HepG2 (cell line): ENCODE measurements around the gene ZNF141. TPM values are rescaled to one million over a fixed set of nuclear protein-coding genes. Genes with fewer than 3 reads are reported as not detected.

ENCODE experiments used
- ATAC-seq: fragments of 200-7000 bp; cut with Tn5 transposase; 3 replicates; pipeline ENCODE4 v1.9.1; 2020; ENCODE audit warnings: mild to moderate bottlenecking, moderate library complexity
- BruUV-seq: library from RNA; stranded (reverse); fragments of 400-500 nt; replicated peaks from 2 replicates; lab custom pipeline; 2021; lab: Mats Ljungman, UMichigan
- CTCF ChIA-PET: fragments of 300-600 bp; formaldehyde crosslinking; extraction: SDS; loops from one replicate; lab custom pipeline; 2021; ENCODE audit warnings: low total read pairs, inconsistent platforms, low intra/inter-chr PET ratio; lab: Yijun Ruan, JAX
- POLR2A ChIA-PET: fragments of 350-600 bp; sonication (Branson Sonifier 250); formaldehyde crosslinking; loops from one replicate; lab custom pipeline; 2020; ENCODE audit warnings: antibody characterized with exemption, inconsistent platforms; lab: Yijun Ruan, JAX
- DNase-seq: peaks from one replicate; pipeline ENCODE4 v3.0.0-alpha.2; 2015; ENCODE audit warnings: low spot score
- FAIRE-seq: peaks from 3 replicates; lab custom pipeline; 2011; peaks lifted over from hg19 to GRCh38; lab: Jason Lieb, UNC
- H2AFZ ChIP-seq: one replicate; pipeline ENCODE4 v1.6.1; 2011; ENCODE audit warnings: low read length, inconsistent platforms
- H3K27ac ChIP-seq: fragments of 300-600 bp; 3 replicates; pipeline ENCODE4 v1.8.0; 2011; ENCODE audit warnings: mixed run types, mild to moderate bottlenecking, mixed read lengths, low read length, inconsistent platforms; ENCODE audit not compliant: insufficient read depth; ENCODE audit errors: extremely low read length
- H3K27me3 ChIP-seq, 2 experiments: fragments of 200-600 bp in 1 of 2; 2 replicates in 1 of 2; 3 replicates in 1 of 2; pipeline versions ENCODE4 v1.6.0 to v1.8.0; 2011; ENCODE audit warnings: low read length in 2 of 2, mild to moderate bottlenecking in 2 of 2, moderate library complexity in 2 of 2, inconsistent platforms in 1 of 2; ENCODE audit not compliant: insufficient read depth in 2 of 2, control insufficient read depth in 1 of 2
- H3K36me3 ChIP-seq, 2 experiments: fragments of 200-600 bp in 1 of 2; replicated peaks in 1 of 2; 2 replicates in 1 of 2; 3 replicates in 1 of 2; pipeline versions ENCODE4 v1.5.1 to v1.8.0; 2011; ENCODE audit warnings: low read length in 2 of 2, inconsistent platforms in 1 of 2; ENCODE audit not compliant: insufficient read depth in 2 of 2, control insufficient read depth in 1 of 2
- H3K4me1 ChIP-seq: 2 replicates; pipeline ENCODE4 v1.5.1; 2012; ENCODE audit warnings: low read length, inconsistent platforms; ENCODE audit not compliant: insufficient read depth
- H3K4me2 ChIP-seq: 2 replicates; pipeline ENCODE4 v1.6.0; 2011; ENCODE audit warnings: low read depth, low read length, inconsistent platforms
- H3K4me3 ChIP-seq, 3 experiments: fragments of 200-600 bp in 1 of 3; sonication (generic), shearing (Covaris generic) in 1 of 3; replicated peaks in 1 of 3; 2 replicates each; pipeline ENCODE4 v1.5.1; 2011 to 2016; ENCODE audit warnings: low read length in 3 of 3, inconsistent platforms in 2 of 3, low read depth in 2 of 3, mild to moderate bottlenecking in 2 of 3, control low read depth in 1 of 3, mixed read lengths in 1 of 3; ENCODE audit not compliant: insufficient read depth in 1 of 3
- H3K79me2 ChIP-seq: one replicate; pipeline ENCODE4 v1.6.1; 2011; ENCODE audit warnings: low read length, inconsistent platforms; ENCODE audit not compliant: insufficient read depth
- H3K9ac ChIP-seq: 2 replicates; pipeline ENCODE4 v1.6.0; 2011; ENCODE audit warnings: mild to moderate bottlenecking, low read depth, low read length, inconsistent platforms; ENCODE audit not compliant: insufficient read depth
- H3K9me3 ChIP-seq: 2 replicates; pipeline ENCODE4 v1.5.1; 2012; ENCODE audit warnings: mild to moderate bottlenecking, low read length
- H4K20me1 ChIP-seq: 2 replicates; pipeline ENCODE4 v1.6.0; 2011; ENCODE audit warnings: inconsistent platforms, mild to moderate bottlenecking, low read length, moderate library complexity; ENCODE audit not compliant: insufficient read depth
- CBFB ChIP-seq: sonication (generic); formaldehyde crosslinking; IDR thresholded peaks from 2 replicates; pipeline ENCODE4 v1.4.0; 2020; ENCODE audit warnings: missing genetic modification reagents
- FOXO1 ChIP-seq: sonication (generic); formaldehyde crosslinking; IDR thresholded peaks from 2 replicates; pipeline ENCODE4 v1.4.0; 2020; ENCODE audit warnings: missing genetic modification reagents
- GFI1 ChIP-seq: sonication (generic); formaldehyde crosslinking; IDR thresholded peaks from 2 replicates; pipeline ENCODE4 v1.5.0; 2020; ENCODE audit warnings: missing genetic modification reagents, mild to moderate bottlenecking, borderline replicate concordance
- GMEB1 ChIP-seq: sonication (generic); formaldehyde crosslinking; IDR thresholded peaks from 2 replicates; pipeline ENCODE4 v1.5.1; 2020; ENCODE audit warnings: missing genetic modification reagents, mild to moderate bottlenecking, borderline replicate concordance
- RBM39 ChIP-seq: fragments of 200-400 bp; formaldehyde crosslinking; IDR thresholded peaks from one replicate; pipeline ENCODE4 v1.6.1; 2018; ENCODE audit warnings: antibody characterized with exemption, mild to moderate bottlenecking, low read depth, low read length; ENCODE audit not compliant: poor library complexity, severe bottlenecking
- RNF2 ChIP-seq: fragments of 450-650 bp; conservative IDR thresholded peaks from 2 replicates; pipeline ENCODE4 v1.6.1; 2016; ENCODE audit warnings: low read depth
- SAP130 ChIP-seq: IDR thresholded peaks from 2 replicates; pipeline ENCODE4 v1.6.1; 2016; ENCODE audit warnings: low read depth
- SOX13 ChIP-seq, 3 experiments: fragments of 450-650 bp in 1 of 3; sonication (generic) in 1 of 3; formaldehyde crosslinking in 1 of 3; IDR thresholded peaks in 2 of 3; conservative IDR thresholded peaks in 1 of 3; 2 replicates each; pipeline versions ENCODE4 v1.5.0 to v1.6.1; 2016 to 2020; ENCODE audit warnings: antibody characterized with exemption in 1 of 3, mild to moderate bottlenecking in 1 of 3, missing compliant biosample characterization in 1 of 3, missing genetic modification reagents in 1 of 3, moderate library complexity in 1 of 3
- ZBTB4 ChIP-seq: sonication (generic); formaldehyde crosslinking; IDR thresholded peaks from 2 replicates; pipeline ENCODE4 v1.4.0; 2020; ENCODE audit warnings: missing genetic modification reagents, mild to moderate bottlenecking, borderline replicate concordance
- ZNF234 ChIP-seq: sonication (generic); formaldehyde crosslinking; conservative IDR thresholded peaks from 2 replicates; pipeline ENCODE4 v1.5.1; 2020; ENCODE audit warnings: mild to moderate bottlenecking, missing genetic modification reagents
- ZNF281 ChIP-seq: sonication (generic); formaldehyde crosslinking; IDR thresholded peaks from 2 replicates; pipeline ENCODE4 v1.4.0; 2020; ENCODE audit warnings: missing genetic modification reagents, borderline replicate concordance
- ZNF326 ChIP-seq: sonication (generic); formaldehyde crosslinking; IDR thresholded peaks from 2 replicates; pipeline ENCODE4 v1.4.0; 2020; ENCODE audit warnings: missing genetic modification reagents, borderline replicate concordance
- ZNF724P ChIP-seq: sonication (generic); formaldehyde crosslinking; IDR thresholded peaks from 2 replicates; pipeline ENCODE4 v1.8.0; 2022; ENCODE audit warnings: missing genetic modification reagents, borderline replicate concordance
- WGBS: methylation state at CpG from one replicate; pipeline ENCODE4 v1.1.6; 2017; ENCODE audit warnings: low lambda C conversion rate; 5-methylcytosine and 5-hydroxymethylcytosine counted together
- in situ Hi-C: cut with HindIII; loops from 2 replicates; pipeline ENCODE4 v1.10.0; 2017; ENCODE audit warnings: low pct_unique_long_range_greater_than_20kb; ENCODE audit not compliant: extremely low pct_ligation_motif_present
- intact Hi-C: fragments of 100-400 bp; cut with micrococcal nuclease; formaldehyde crosslinking; loops from one replicate; pipeline ENCODE4 v1.10.0; 2022; ENCODE audit not compliant: unreplicated experiment
- polyA plus RNA-seq, 8 experiments: library from polyadenylated mRNA; depleted of rRNA in 3 of 8; stranded (reverse) in 7 of 8; unstranded in 1 of 8; fragments of >200 nt; fragmentation: Illumina TruSeq in 4 of 8; extraction: Trizol in 4 of 8; gene quantifications; 2 replicates each; pipeline versions ENCODE4 v1.2.1 to v1.2.3, GENCODE V29; 2011 to 2016; ENCODE audit warnings: low read depth in 4 of 8, missing spikeins in 1 of 8, mixed read lengths in 1 of 8; ENCODE audit not compliant: insufficient read depth in 1 of 8
- total RNA-seq, 5 experiments: library from RNA; depleted of rRNA; stranded (reverse); fragments of >200 nt; fragmentation: Illumina TruSeq; extraction: Trizol; gene quantifications; 2 replicates each; pipeline ENCODE4 v1.2.3, GENCODE V29; 2016; ENCODE audit warnings: low read depth in 1 of 5

ZNF141 gene
- total and polyA plus RNA-seq, 2 of the 13 experiments (the other 11 are each of a cell fraction or from before 2014, with no cell fraction given), result not detected

- intact Hi-C loops (no loop called here), in situ Hi-C loops (no loop called here)
- no peaks in the 10 kb centered on the region for H3K27me3 ChIP-seq
- CTCF ChIA-PET, result no interaction called here
- H2AFZ ChIP-seq, result no peak overlapping the region
- FAIRE-seq (no peak), ATAC-seq (no peak), DNase-seq (no peak)
- BruUV-seq, result no TSS peak
- POLR2A ChIA-PET, result no interaction called here
- no peak overlapping the region for H3K4me3 ChIP-seq
- H3K36me3 ChIP-seq, result no peaks in the 10 kb centered on the region
- peaks cover 82% of the 10 kb centered on the region for H3K9me3 ChIP-seq
- H3K4me2 ChIP-seq, result no peak overlapping the region
- 15% methylated on average over 6 of the region's 6 CpGs for WGBS
- no peak overlapping the region for H3K27ac ChIP-seq
- H3K9ac ChIP-seq, result no peak overlapping the region
- no peaks in the 10 kb centered on the region for H4K20me1 ChIP-seq
- no peaks in the 10 kb centered on the region for H3K4me1 ChIP-seq
- no peaks in the 10 kb centered on the region for H3K79me2 ChIP-seq
- TF ChIP-seq SOX13 (IDR thresholded peaks at IDR 0.05), result no peak
- no peak for TF ChIP-seq SOX13 (CRISPR knock-in tag; conservative IDR thresholded peaks at IDR 0.05 in 1 of 2, IDR thresholded peaks at IDR 0.05 in 1 of 2)
- TF ChIP-seq SAP130, result no peak
- no peak for TF ChIP-seq ZNF724P (CRISPR knock-in tag)
- TF ChIP-seq GMEB1 (CRISPR knock-in tag), result no peak
- no peak for TF ChIP-seq FOXO1
- no peak for TF ChIP-seq RNF2
- no peak for TF ChIP-seq RBM39
- TF ChIP-seq ZNF234 (CRISPR knock-in tag), result no peak
- no peak for TF ChIP-seq ZBTB4 (CRISPR knock-in tag)
- no peak for TF ChIP-seq CBFB (CRISPR knock-in tag)
- TF ChIP-seq ZNF281 (CRISPR knock-in tag), result no peak
- no peak for TF ChIP-seq ZNF326 (CRISPR knock-in tag)
- no peak for TF ChIP-seq GFI1
- TF ChIP-seq, all 625 proteins: peak for 0
These were observed 36.9 kb downstream of the ZNF141 start for GRCh38 chr4:374298-375160.
